ENCODE measurements around the gene LNX1. TPM values are rescaled to one million over a fixed set of nuclear protein-coding genes. Genes with fewer than 3 reads are reported as not detected.

LNX1 gene
- total and polyA plus RNA-seq, 9 of the 15 experiments (the other 6 are each of a cell fraction or from before 2014, with no cell fraction given): 0.40 to 3.6 (median 2.2) TPM

- no peak overlapping the region for H3K4me3 ChIP-seq
- no TSS peak for BruUV-seq (replicated peaks)
- no peak for ATAC-seq
- intact Hi-C loops (cut with micrococcal nuclease): no loop called here
- 0% methylated on average over 2 of the region's 2 CpGs for WGBS (ENCODE audit: insufficient coverage, low coverage, missing lambda C conversion rate)
- TF ChIP-seq SMAD2 (IDR thresholded peaks at IDR 0.05; ENCODE audit: low read depth, low read length) (no peak), THRAP3 (IDR thresholded peaks at IDR 0.05; ENCODE audit: borderline replicate concordance) (no peak), RHOXF2B (CRISPR knock-in tag; conservative IDR thresholded peaks at IDR 0.05) (no peak), NKRF (IDR thresholded peaks at IDR 0.05; ENCODE audit: borderline replicate concordance) (no peak), ZNF398 (CRISPR knock-in tag; IDR thresholded peaks at IDR 0.05) (no peak), ZKSCAN1 (IDR thresholded peaks at IDR 0.05; ENCODE audit: low read depth, low read length) (no peak), ZNF695 (CRISPR knock-in tag; IDR thresholded peaks at IDR 0.05) (no peak), VEZF1 (CRISPR knock-in tag; IDR thresholded peaks at IDR 0.05) (no peak)
- TF ChIP-seq, protein P1, sequence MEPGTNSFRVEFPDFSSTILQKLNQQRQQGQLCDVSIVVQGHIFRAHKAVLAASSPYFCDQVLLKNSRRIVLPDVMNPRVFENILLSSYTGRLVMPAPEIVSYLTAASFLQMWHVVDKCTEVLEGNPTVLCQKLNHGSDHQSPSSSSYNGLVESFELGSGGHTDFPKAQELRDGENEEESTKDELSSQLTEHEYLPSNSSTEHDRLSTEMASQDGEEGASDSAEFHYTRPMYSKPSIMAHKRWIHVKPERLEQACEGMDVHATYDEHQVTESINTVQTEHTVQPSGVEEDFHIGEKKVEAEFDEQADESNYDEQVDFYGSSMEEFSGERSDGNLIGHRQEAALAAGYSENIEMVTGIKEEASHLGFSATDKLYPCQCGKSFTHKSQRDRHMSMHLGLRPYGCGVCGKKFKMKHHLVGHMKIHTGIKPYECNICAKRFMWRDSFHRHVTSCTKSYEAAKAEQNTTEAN (CRISPR knock-in tag; IDR thresholded peaks at IDR 0.05): no peak
- H3K4me2 ChIP-seq (ENCODE audit: insufficient read depth, low read length): no peak overlapping the region
- POLR2A ChIA-PET: no interaction called here
- FAIRE-seq: no peak
- peaks cover 4 to 5% of the 10 kb centered on the region in 2 experiments; a peak in 2 of 5 replicates for H3K4me1 ChIP-seq (replicated peaks in 1 of 2; ENCODE audit: control insufficient read depth in 2 of 2, insufficient read depth in 2 of 2, low read length in 2 of 2)
- no peaks in the 10 kb centered on the region for H3K9me3 ChIP-seq (replicated peaks; ENCODE audit: control insufficient read depth, insufficient read depth, low read depth, low read length)
- no peak overlapping the region for H3K9ac ChIP-seq (ENCODE audit: insufficient read depth in 1 of 2, low read depth in 2 of 2, low read length in 2 of 2)
- H3K27ac ChIP-seq (ENCODE audit: extremely low read depth, low read depth, low read length): no peak overlapping the region
- CTCF ChIA-PET (ENCODE audit: low intra/inter-chr PET ratio): no interaction called here
- no peaks in the 10 kb centered on the region for H3K79me2 ChIP-seq (ENCODE audit: control insufficient read depth, insufficient read depth, low read length)
- DNase-seq (ENCODE audit: extremely low read depth in 1 of 4, low spot score in 3 of 4): no peak
- no peak overlapping the region for H2AFZ ChIP-seq (ENCODE audit: low read depth, low read length)
- H3K9me1 ChIP-seq (ENCODE audit: control insufficient read depth, insufficient read depth, low read length): no peaks in the 10 kb centered on the region
- no peaks in the 10 kb centered on the region for H3K27me3 ChIP-seq (ENCODE audit: control insufficient read depth in 2 of 2, insufficient read depth in 2 of 2, low read length in 2 of 2)
- H3K36me3 ChIP-seq (ENCODE audit: control insufficient read depth, insufficient read depth, low read length): no peaks in the 10 kb centered on the region
- in situ Hi-C loops (cut with MboI): no loop called here
- no peaks in the 10 kb centered on the region for H4K20me1 ChIP-seq (replicated peaks; ENCODE audit: control insufficient read depth, insufficient read depth, low read length)
These were observed 18.7 kb downstream of the LNX1 start for GRCh38 chr4:53572600-53572994.
